NCI-H82 (cell line): ENCODE measurements around the gene ST3GAL2.
"Not testable (repeated sequence)": the region's sequence is repeated elsewhere in the genome, so short reads cannot be mapped to it uniquely, and the experiment has no call there.

Experiments
- DNase-seq: peaks from one replicate; lab custom pipeline; 2025; lab: John Stamatoyannopoulos, UW

The ST3GAL2 gene

DNA sequence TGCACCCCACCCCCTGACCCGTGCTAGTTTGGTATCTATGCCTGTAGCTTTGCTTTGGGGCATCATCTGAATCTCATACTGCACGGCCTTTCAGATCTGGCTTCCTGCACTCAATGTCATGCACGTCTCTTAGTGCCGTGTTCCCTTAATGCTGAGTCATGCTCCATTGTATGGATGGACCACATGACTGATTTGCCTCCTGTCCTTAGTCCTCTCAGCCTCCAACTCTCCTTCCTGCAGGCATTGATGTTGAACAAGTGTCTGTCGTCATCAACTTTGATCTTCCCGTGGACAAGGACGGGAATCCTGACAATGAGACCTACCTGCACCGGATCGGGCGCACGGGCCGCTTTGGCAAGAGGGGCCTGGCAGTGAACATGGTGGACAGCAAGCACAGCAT lies 106.2 kb downstream of the ST3GAL2 start:
- DNase-seq = not testable (repeated sequence)

DNA sequence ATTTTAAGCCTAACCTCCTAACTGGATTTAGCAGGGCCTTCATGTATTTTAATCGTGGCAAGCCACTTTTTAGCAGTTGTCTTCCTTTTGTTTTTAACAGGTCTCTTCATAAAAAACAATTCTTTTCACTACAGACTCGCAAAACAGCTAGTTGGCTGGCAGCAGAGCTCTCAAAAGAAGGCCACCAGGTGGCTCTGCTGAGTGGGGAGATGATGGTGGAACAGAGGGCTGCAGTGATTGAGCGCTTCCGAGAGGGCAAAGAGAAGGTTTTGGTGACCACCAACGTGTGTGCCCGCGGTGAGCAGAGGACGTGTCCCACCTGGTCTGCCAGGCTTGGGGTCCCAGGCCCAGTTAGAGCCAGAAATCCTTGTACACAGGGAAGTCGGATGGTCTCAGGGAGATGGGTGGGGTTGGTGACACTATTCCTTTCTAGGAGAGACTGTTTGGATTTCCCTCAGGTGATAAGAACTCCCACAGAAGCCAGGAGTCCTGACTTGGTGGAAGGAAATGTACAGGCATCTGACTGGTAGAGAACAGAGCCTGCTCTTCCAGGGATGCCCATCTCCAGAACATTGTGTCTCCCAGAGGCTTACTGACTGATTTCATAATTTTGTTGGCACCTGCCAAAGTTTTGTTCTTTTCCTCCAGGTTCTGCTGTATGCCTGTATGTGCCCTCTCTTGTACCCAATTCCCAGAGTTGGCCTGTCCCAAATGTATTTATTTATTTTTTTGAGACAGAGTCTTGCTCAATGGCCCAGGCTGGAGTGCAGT lies 107.1 kb downstream of the ST3GAL2 start:
- DNase-seq = peak; percentile 19

DNA sequence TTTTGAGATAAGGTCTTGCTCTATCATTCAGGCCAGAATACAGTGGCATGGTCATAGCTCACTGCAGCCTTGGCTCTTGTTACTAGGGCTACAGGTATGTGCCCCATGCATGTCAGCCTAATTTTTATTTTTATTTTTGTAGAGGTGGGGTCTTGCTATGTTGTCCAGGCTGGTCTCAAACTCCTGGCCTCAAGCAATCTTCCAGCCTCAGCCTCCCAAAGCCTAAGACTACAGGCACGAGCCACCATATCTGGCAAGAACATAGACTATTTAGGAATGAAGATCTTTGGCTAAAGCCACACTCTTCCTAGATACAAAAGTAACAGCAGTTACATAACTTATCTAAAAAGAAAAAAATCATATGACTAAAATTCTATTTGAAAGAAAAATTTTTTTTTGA lies 107.8 kb downstream of the ST3GAL2 start:
- DNase-seq = no peak
